KMS-11 (cell line): ENCODE results near the gene DCLK3.

ENCODE experiments used
- H2AFZ ChIP-seq: fragments of 200-600 bp; sonication (generic); 2 replicates; pipeline ENCODE4 v1.6.1; 2016; ENCODE audit warnings: antibody characterized with exemption, mixed run types, low read depth
- H3K27ac ChIP-seq: fragments of 200-600 bp; sonication (generic); 2 replicates; pipeline ENCODE4 v1.6.1; 2016; ENCODE audit warnings: mild to moderate bottlenecking, mixed run types
- H3K27me3 ChIP-seq: fragments of 200-600 bp; sonication (generic); 2 replicates; pipeline ENCODE4 v1.6.1; 2017; ENCODE audit warnings: mild to moderate bottlenecking, low read depth, mixed run types, moderate library complexity; ENCODE audit not compliant: insufficient read depth
- H3K36me3 ChIP-seq: fragments of 200-600 bp; sonication (generic); 2 replicates; pipeline ENCODE4 v1.6.1; 2017; ENCODE audit warnings: mild to moderate bottlenecking, mixed run types; ENCODE audit not compliant: insufficient read depth
- H3K4me1 ChIP-seq: fragments of 200-600 bp; sonication (generic); 2 replicates; pipeline ENCODE4 v1.6.1; 2016; ENCODE audit warnings: mild to moderate bottlenecking, low read depth, mixed run types; ENCODE audit not compliant: poor library complexity, severe bottlenecking
- H3K4me2 ChIP-seq: fragments of 200-600 bp; sonication (generic); 2 replicates; pipeline ENCODE4 v1.7.0; 2016; ENCODE audit warnings: mild to moderate bottlenecking, mixed run types
- H3K4me3 ChIP-seq: fragments of 200-600 bp; sonication (generic); IDR thresholded peaks from 2 replicates; pipeline ENCODE4 v1.6.1; 2017; ENCODE audit warnings: low read depth, low read length, mixed read lengths; ENCODE audit not compliant: insufficient read depth
- H3K79me2 ChIP-seq: fragments of 200-600 bp; sonication (generic); 2 replicates; pipeline ENCODE4 v1.6.1; 2016; ENCODE audit warnings: low read depth, mixed run types; ENCODE audit not compliant: insufficient read depth
- H3K9ac ChIP-seq: fragments of 200-600 bp; sonication (generic); 2 replicates; pipeline ENCODE4 v1.6.1; 2016; ENCODE audit warnings: mild to moderate bottlenecking, mixed run types
- H4K20me1 ChIP-seq: fragments of 200-600 bp; sonication (generic); 2 replicates; pipeline ENCODE4 v1.6.1; 2016; ENCODE audit warnings: mild to moderate bottlenecking, mixed run types; ENCODE audit not compliant: insufficient read depth
- CTCF ChIP-seq: fragments of 200-600 bp; sonication (generic); conservative IDR thresholded peaks from 2 replicates; pipeline ENCODE4 v1.6.1; 2017; ENCODE audit warnings: low read depth, mild to moderate bottlenecking, antibody characterized with exemption, low read length, moderate library complexity, mixed read lengths

Gene DCLK3

GRCh38 chr3:36774052-36774451 is 9.7 kb upstream of the DCLK3 start:
- no peak overlapping the region for H3K27ac ChIP-seq
- H3K27me3 ChIP-seq: no peaks in the 10 kb centered on the region
- no peak for TF ChIP-seq CTCF
- no peak overlapping the region for H2AFZ ChIP-seq
- H3K79me2 ChIP-seq: no peaks in the 10 kb centered on the region
- H4K20me1 ChIP-seq: no peaks in the 10 kb centered on the region
- no peaks in the 10 kb centered on the region for H3K36me3 ChIP-seq
- H3K4me2 ChIP-seq: no peak overlapping the region
- no peak overlapping the region for H3K4me3 ChIP-seq
- no peak overlapping the region for H3K9ac ChIP-seq
- no peaks in the 10 kb centered on the region for H3K4me1 ChIP-seq

GRCh38 chr3:36771931-36772330 is 7.6 kb upstream of the DCLK3 start:
- Histone ChIP-seq H3K27me3 (no peaks in the 10 kb centered on the region), H4K20me1 (no peaks in the 10 kb centered on the region), H3K9ac (no peak overlapping the region), H3K4me2 (no peak overlapping the region), H3K4me1 (no peaks in the 10 kb centered on the region), H2AFZ (no peak overlapping the region), H3K79me2 (no peaks in the 10 kb centered on the region), H3K27ac (no peak overlapping the region), H3K36me3 (no peaks in the 10 kb centered on the region), H3K4me3 (no peak overlapping the region)
- no peak for TF ChIP-seq CTCF

GRCh38 chr3:36769926-36770325 is 5.6 kb upstream of the DCLK3 start:
- H3K4me3 ChIP-seq: no peak overlapping the region
- no peaks in the 10 kb centered on the region for H3K79me2 ChIP-seq
- no peaks in the 10 kb centered on the region for H4K20me1 ChIP-seq
- H3K4me1 ChIP-seq: no peaks in the 10 kb centered on the region
- H3K4me2 ChIP-seq: no peak overlapping the region
- TF ChIP-seq CTCF: no peak
- H3K36me3 ChIP-seq: no peaks in the 10 kb centered on the region
- H3K27ac ChIP-seq: no peak overlapping the region
- no peaks in the 10 kb centered on the region for H3K27me3 ChIP-seq
- no peak overlapping the region for H3K9ac ChIP-seq
- no peak overlapping the region for H2AFZ ChIP-seq

- no peak overlapping the region for H3K4me3 ChIP-seq
- no peak overlapping the region for H3K9ac ChIP-seq
- no peak overlapping the region for H3K27ac ChIP-seq
- no peaks in the 10 kb centered on the region for H3K4me1 ChIP-seq
- H3K4me2 ChIP-seq: no peak overlapping the region
- H4K20me1 ChIP-seq: no peaks in the 10 kb centered on the region
- H3K79me2 ChIP-seq: no peaks in the 10 kb centered on the region
- no peaks in the 10 kb centered on the region for H3K36me3 ChIP-seq
- H3K27me3 ChIP-seq: no peaks in the 10 kb centered on the region
- no peak overlapping the region for H2AFZ ChIP-seq
- no peak for TF ChIP-seq CTCF
These were observed 751 bp upstream of the DCLK3 start for GRCh38 chr3:36765104-36765503.

- Histone ChIP-seq H3K4me2 (no peak overlapping the region), H3K4me1 (no peaks in the 10 kb centered on the region), H3K9ac (no peak overlapping the region), H2AFZ (no peak overlapping the region), H3K79me2 (no peaks in the 10 kb centered on the region), H3K36me3 (no peaks in the 10 kb centered on the region), H3K27ac (no peak overlapping the region), H4K20me1 (no peaks in the 10 kb centered on the region), H3K4me3 (no peak overlapping the region), H3K27me3 (no peaks in the 10 kb centered on the region)
- TF ChIP-seq CTCF: no peak
These were observed 318 bp upstream of the DCLK3 start for GRCh38 chr3:36764704-36765038.
